Large intestine (tissue), 3 donors: ENCODE measurements around the gene PHLDA3. TPM values are rescaled to one million over a fixed set of nuclear protein-coding genes. Genes with fewer than 3 reads are reported as not detected.

Experiments used
- DNase-seq, 2 donors: peaks; one replicate each; pipeline versions ENCODE4 v3.0.0 to v3.0.0-alpha.2; 2013
- H3K27ac ChIP-seq: one replicate; pipeline ENCODE4 v1.5.1; 2013; ENCODE audit warnings: low read length
- H3K27me3 ChIP-seq: 2 replicates; pipeline ENCODE4 v1.6.1; 2013; ENCODE audit warnings: low read length; ENCODE audit not compliant: control insufficient read depth, insufficient read depth
- H3K36me3 ChIP-seq: 2 replicates; pipeline ENCODE4 v1.6.1; 2013; ENCODE audit warnings: low read length; ENCODE audit not compliant: control insufficient read depth, insufficient read depth
- H3K4me1 ChIP-seq: one replicate; pipeline ENCODE4 v1.6.1; 2013; ENCODE audit warnings: low read length; ENCODE audit not compliant: control insufficient read depth, insufficient read depth
- H3K4me3 ChIP-seq: one replicate; pipeline ENCODE4 v1.5.1; 2013; ENCODE audit warnings: low read length
- H3K9me3 ChIP-seq: one replicate; pipeline ENCODE4 v1.6.1; 2013; ENCODE audit warnings: mild to moderate bottlenecking, low read depth, low read length, moderate library complexity; ENCODE audit not compliant: control insufficient read depth
- WGBS: methylation state at CpG from one replicate; pipeline ENCODE4 v1.1.5; 2013; ENCODE audit warnings: low lambda C conversion rate; ENCODE audit not compliant: insufficient coverage; 5-methylcytosine and 5-hydroxymethylcytosine counted together
- polyA plus RNA-seq: library from polyadenylated mRNA; unstranded; fragments of 120-200 nt; gene quantifications from one replicate; pipeline ENCODE4 v1.2.1, GENCODE V29; 2013

The PHLDA3 gene
- polyA plus RNA-seq, 1 donor, result 9.0 TPM

DNA sequence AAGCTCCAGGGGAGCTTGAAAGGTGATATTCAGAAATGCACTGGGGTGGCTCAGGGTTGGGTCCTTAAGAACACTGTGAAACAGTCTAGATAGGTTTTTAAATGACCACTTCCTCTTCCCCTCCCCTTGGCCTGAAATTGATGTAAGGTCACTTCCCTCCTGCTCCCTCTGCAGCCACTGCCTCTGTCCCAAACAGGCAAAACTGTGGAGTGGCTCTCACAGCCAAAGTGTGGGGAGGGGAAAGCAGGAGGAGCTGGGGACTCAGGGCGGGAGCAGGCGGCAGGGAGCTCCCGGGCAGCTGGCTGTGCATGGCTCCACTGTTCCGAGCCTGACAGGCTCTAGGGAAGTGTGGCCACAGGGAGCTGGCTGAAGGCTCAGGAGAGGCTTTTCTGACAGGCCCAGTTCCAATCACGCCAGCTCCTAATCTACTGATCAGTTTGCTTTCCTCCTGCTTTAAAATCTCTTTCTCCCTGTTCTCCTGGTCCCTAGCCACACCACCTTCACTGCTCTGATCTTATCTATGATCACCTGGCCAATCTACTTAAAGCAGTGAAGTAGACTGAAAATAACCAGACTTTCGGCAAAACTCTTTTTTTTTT lies 43.1 kb upstream of the PHLDA3 start:
- Histone ChIP-seq H3K27me3 (no peaks in the 10 kb centered on the region), H3K4me3 (no peak overlapping the region), H3K36me3 (no peaks in the 10 kb centered on the region), H3K27ac (no peak overlapping the region), H3K9me3 (no peaks in the 10 kb centered on the region), H3K4me1 (peaks cover 20% of the 10 kb centered on the region)
- no CpG with 5 or more reads among the region's 6 CpGs for WGBS
- DNase-seq, result peak in 1 of 2 donors; percentile 41

DNA sequence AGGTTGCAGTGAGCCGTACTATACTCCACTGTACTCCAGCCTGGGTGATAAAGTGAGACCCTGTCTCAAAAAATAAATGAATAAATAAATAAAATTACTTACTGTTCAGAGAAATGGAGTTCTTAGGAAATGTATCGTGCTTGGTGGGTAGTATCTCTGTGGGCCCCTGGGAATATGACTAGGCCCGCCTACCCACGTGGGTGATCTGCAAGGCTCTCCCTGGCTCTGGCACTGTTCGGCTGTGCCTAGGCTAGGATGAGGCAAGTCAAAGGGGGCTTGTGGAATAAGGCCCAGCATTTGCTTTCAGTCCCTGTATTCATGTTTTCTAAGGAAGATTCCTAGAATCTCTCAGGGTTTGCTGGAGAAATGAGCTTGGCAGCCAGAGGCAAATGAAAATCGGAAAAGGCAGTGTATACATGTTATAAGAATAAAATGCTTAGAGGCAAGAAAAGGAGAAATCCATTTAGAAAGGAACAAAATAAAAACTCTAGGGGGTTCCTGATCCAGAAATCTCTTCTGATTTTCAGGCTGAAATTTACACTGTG lies 42.5 kb upstream of the PHLDA3 start:
- Histone ChIP-seq H3K36me3 (no peaks in the 10 kb centered on the region), H3K27ac (no peak overlapping the region), H3K27me3 (no peaks in the 10 kb centered on the region), H3K4me3 (no peak overlapping the region), H3K4me1 (peaks cover 19% of the 10 kb centered on the region), H3K9me3 (no peaks in the 10 kb centered on the region)
- WGBS, result 100% methylated on average over 2 of the region's 6 CpGs
- no peak for DNase-seq

DNA sequence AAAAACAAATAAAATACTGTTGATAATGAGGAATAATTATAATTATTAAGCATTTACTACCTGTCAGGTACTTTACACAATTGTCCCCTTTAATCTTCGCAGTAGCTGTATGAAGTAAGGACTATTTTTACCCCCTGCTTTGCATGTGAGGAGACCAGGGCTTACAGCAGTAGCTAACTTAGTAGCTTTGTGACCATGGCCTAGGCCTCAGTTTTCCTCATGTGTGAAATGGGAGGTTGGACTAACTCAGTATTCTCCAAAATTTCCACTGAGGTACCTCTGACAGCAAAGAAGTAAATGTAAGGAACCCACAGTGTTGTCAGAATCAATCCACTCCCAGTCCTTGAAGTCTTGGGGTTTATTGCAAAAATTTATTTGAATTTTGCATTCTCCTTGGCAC lies 41.7 kb upstream of the PHLDA3 start:
- no peak for DNase-seq
- H3K4me1 ChIP-seq, result peaks cover 19% of the 10 kb centered on the region
- 100% methylated on average over 1 of the region's 1 CpG for WGBS
- no peaks in the 10 kb centered on the region for H3K9me3 ChIP-seq
- H3K36me3 ChIP-seq, result no peaks in the 10 kb centered on the region
- H3K27me3 ChIP-seq, result no peaks in the 10 kb centered on the region
- H3K27ac ChIP-seq, result no peak overlapping the region
- H3K4me3 ChIP-seq, result no peak overlapping the region

DNA sequence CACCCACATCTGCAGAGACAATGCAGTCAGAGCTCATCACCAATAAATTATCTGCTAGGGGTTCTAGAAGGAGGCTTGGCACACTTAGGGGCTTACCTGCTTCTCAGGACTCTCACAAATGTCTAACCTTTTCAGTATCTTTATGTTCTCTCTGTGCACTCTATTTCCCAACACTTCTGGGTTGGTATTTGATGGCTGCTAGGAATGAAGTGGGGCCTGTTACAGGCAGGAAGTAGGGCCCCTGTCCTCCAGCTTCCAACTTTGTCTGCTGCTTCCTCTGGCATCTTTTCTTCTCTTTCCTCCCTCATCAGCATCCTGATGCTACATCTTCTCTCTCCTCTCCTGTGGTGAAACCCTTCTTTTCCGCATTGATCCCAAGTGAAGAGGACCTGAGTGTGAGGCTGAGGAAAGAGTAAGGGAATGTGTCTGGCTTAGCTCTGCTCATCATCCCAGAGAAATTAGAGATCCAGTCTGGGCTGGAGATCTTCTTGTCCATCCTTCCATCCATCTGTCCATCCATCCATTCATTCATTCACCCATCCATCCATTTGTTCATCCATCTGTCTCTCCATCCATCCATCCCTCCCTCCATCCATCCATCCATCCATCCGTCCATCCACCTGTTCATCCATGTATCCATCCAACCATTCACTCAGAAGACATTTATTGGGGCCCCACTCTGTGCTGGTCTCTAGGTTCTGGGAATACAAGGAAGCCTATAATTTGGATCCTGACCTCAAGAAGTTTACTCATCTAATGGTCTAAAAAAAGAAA lies 40.8 kb upstream of the PHLDA3 start:
- DNase-seq, result no peak
- no CpG with 5 or more reads among the region's 2 CpGs for WGBS
- Histone ChIP-seq H3K27me3 (no peaks in the 10 kb centered on the region), H3K4me3 (no peak overlapping the region), H3K9me3 (no peaks in the 10 kb centered on the region), H3K27ac (no peak overlapping the region), H3K36me3 (no peaks in the 10 kb centered on the region), H3K4me1 (peaks cover 17% of the 10 kb centered on the region)

DNA sequence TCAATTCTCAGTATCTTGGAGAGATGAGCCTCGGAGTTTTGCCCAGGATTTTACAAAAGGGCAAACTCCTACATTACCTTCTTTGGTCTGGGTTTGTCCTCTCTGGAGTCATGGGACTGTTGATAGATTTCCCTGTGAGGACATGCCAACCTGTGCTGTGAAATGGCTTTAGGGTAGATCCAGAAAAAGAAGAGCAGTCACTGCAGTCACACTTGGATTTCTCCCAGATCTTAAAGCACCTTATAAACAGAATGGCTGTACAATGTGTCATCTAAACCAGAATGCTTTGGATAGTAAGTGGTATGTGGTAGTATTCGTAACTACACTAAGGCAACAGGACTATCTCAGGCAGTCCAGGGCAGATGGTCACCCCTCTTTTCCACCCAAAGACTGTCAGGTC lies 39.8 kb upstream of the PHLDA3 start:
- Histone ChIP-seq H3K27ac (no peak overlapping the region), H3K9me3 (no peaks in the 10 kb centered on the region), H3K27me3 (no peaks in the 10 kb centered on the region), H3K4me3 (no peak overlapping the region), H3K36me3 (no peaks in the 10 kb centered on the region), H3K4me1 (peaks cover 21% of the 10 kb centered on the region)
- no CpG with 5 or more reads among the region's 2 CpGs for WGBS
- no peak for DNase-seq

DNA sequence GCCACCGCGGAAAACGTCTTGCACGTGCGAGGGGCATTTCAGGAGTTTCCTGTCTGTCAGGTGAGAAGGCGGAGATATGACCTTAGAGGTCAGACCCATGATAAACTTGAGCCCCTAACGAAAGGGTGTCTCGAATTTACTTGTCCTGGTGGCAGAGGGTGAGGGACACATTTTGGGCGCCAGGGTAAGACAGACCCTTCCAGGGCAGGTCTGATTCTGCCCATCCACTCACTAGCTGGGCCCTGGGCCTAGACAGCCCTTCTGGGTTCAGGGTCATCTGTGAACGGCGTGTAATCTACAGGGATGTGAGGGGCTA lies 38.3 kb upstream of the PHLDA3 start:
- Histone ChIP-seq H3K27ac (peak overlapping the region; percentile 61), H3K9me3 (no peaks in the 10 kb centered on the region), H3K4me1 (peaks cover 35% of the 10 kb centered on the region), H3K27me3 (no peaks in the 10 kb centered on the region), H3K4me3 (peak overlapping the region; percentile 66), H3K36me3 (no peaks in the 10 kb centered on the region)
- DNase-seq, result no peak
- no CpG with 5 or more reads among the region's 11 CpGs for WGBS

DNA sequence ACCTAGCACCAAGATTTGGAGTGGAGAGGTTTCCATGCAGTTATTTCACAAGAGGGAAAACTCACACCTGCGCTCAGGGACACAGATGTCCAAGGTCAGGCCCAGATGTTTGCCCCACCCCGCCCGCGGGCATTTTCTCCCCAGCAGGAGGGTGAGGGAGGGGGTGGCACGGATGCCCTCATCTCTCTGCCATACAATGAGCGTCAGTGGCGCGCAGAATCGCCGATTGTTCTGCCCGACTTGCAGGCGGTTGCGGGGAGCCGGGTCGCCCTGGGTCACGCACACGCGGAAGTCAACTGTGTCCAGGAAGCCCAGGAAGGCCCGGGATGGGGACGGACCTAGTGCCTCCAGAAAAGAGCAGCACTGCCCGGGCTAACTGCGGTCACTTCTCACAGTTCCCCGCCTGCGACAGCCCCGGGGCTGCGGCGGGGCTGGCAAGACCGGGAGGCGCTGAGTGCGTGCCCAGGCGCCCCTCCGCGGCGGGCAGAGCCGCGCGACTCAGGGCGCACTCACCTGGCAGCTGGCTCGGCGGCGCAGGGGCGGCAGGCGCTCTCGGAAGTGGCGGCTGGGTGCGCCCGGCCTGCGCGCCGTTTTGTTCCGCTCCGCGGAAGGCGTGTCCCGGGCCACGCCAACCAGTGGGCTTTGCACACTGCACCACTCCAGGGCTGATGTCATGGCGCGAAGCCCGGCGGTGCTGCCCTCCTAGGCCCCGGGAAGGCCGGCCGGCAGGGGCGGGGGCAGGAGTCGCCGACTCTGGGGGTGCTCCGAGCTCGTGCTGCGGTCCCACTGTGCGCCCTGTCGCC lies 37.8 kb upstream of the PHLDA3 start, which contains the start of gene CSRP1:
Gene CSRP1 (minus strand): TSS at position 567 of the 803 bp plus-strand sequence. CDS start 10,820 bp downstream, outside the sequence.
- Histone ChIP-seq H3K9me3 (no peaks in the 10 kb centered on the region), H3K27me3 (no peaks in the 10 kb centered on the region), H3K36me3 (no peaks in the 10 kb centered on the region), H3K27ac (peak within 1 kb of the TSS; percentile 70), H3K4me3 (peak within 1 kb of the TSS; percentile 66), H3K4me1 (peaks cover 40% of the 10 kb centered on the region)
- no CpG with 5 or more reads among the region's 71 CpGs for WGBS
- peak; percentile 93 to 94 for DNase-seq

DNA sequence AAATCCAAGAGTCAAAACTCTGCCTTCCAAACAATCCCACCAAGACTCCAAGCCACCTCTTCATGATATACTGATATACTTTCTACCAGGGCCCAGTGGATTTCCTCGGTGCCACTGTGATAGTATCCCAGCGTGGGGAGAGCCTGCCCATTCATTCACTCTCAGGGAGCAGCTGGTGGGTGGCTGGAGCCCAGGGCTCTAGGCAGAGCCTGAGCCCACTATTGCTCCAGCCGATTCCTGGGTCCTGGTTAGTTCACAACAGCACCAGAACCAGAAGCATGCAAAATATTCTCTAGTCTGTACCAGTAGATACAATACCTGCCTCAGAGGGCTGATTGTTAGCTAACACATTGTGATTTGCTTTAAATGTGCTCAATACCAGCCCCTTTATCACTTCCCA lies 37.1 kb upstream of the PHLDA3 start:
- Histone ChIP-seq H3K4me1 (peaks cover 46% of the 10 kb centered on the region), H3K9me3 (no peaks in the 10 kb centered on the region), H3K27me3 (no peaks in the 10 kb centered on the region), H3K27ac (peak overlapping the region; percentile 70), H3K36me3 (no peaks in the 10 kb centered on the region), H3K4me3 (peak overlapping the region; percentile 66)
- WGBS, result no CpG with 5 or more reads among the region's 3 CpGs
- DNase-seq, result no peak

DNA sequence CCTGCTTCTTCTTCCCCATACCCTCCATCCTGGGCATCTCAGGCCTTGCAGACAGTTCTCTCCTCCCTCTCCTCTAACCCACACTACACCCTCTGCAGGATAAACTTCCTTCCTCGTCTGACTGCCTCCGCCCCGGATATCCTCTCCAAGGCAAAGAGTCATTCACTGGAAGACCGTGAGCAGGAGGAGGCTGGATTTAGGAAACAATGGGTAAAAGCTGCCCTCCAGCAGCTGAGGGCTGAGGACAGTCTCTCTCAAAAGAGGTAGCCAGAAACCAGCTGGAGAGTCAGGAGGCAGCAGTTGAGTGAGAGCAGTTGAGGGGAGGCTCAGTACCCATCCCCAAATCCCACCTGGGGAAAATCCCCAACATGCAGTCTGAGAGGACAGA lies 36.5 kb upstream of the PHLDA3 start:
- H3K9me3 ChIP-seq, result no peaks in the 10 kb centered on the region
- DNase-seq, result peak in 1 of 2 donors; percentile 53
- WGBS, result no CpG with 5 or more reads among the region's 4 CpGs
- H3K36me3 ChIP-seq, result no peaks in the 10 kb centered on the region
- H3K27ac ChIP-seq, result peak overlapping the region; percentile 70
- H3K4me1 ChIP-seq, result peaks cover 52% of the 10 kb centered on the region
- H3K4me3 ChIP-seq, result peak overlapping the region; percentile 66
- no peaks in the 10 kb centered on the region for H3K27me3 ChIP-seq

DNA sequence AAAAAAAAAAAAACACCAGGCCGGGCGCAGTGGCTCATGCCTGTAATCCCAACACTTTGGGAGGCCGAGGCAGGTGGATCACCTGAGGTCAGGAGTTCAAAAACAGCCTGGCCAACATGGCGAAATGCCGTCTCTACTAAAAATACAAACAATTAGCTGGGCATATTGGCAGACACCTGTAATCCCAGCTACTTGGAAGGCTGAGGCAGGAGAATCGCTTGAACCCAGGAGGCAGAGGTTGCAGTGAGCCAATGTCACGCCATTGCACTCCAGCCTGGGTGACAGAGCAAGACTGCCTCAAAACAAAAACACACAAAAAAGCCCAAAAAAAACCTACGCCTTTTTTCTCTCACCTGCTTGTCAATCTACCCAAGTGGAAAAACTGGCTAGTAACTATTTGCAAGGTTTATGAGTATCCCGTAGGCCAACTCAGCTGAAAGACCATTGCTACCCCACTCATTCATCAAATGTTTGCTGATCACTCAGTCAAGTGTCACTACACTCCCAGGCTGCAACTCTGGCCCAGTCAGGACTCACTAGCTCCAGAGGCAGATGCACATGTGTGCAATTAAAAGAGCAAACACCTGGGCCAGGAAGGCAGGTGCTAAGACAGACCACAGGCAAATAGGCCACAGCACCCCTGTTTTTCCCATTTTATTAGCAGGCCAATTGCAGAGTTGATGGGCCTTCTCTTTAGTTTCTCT lies 36.0 kb upstream of the PHLDA3 start:
- Histone ChIP-seq H3K4me3 (peak overlapping the region; percentile 66), H3K27ac (peak overlapping the region; percentile 82), H3K4me1 (peaks cover 58% of the 10 kb centered on the region), H3K36me3 (no peaks in the 10 kb centered on the region), H3K9me3 (no peaks in the 10 kb centered on the region), H3K27me3 (no peaks in the 10 kb centered on the region)
- 100% methylated on average over 1 of the region's 9 CpGs for WGBS
- DNase-seq, result no peak
